Parathyroid adenoma (tissue), 2 donors: ENCODE results near the gene FBXW8.

Experiments
- H2AFZ ChIP-seq: fragments of 300-600 bp; sonication (generic); one replicate; pipeline ENCODE4 v1.7.0; 2017; ENCODE audit warnings: antibody characterized with exemption, mild to moderate bottlenecking
- H3K27ac ChIP-seq: fragments of 300-600 bp; sonication (generic); one replicate; pipeline ENCODE4 v1.7.0; 2017
- H3K27me3 ChIP-seq: fragments of 300-600 bp; sonication (generic); one replicate; pipeline ENCODE4 v1.7.0; 2017; ENCODE audit warnings: low read length; ENCODE audit not compliant: control insufficient read depth, insufficient read depth
- H3K36me3 ChIP-seq: fragments of 300-600 bp; sonication (generic); one replicate; pipeline ENCODE4 v1.7.0; 2017; ENCODE audit warnings: low read length; ENCODE audit not compliant: control insufficient read depth, insufficient read depth
- H3K4me1 ChIP-seq: fragments of 300-600 bp; sonication (generic); one replicate; pipeline ENCODE4 v1.7.0; 2017; ENCODE audit warnings: control low read depth
- H3K4me2 ChIP-seq: fragments of 300-600 bp; sonication (generic); one replicate; pipeline ENCODE4 v1.7.0; 2017; ENCODE audit warnings: low read length
- H3K4me3 ChIP-seq: fragments of 300-600 bp; sonication (generic); one replicate; pipeline ENCODE4 v1.7.0; 2017; ENCODE audit warnings: low read depth, low read length
- H3K79me2 ChIP-seq: fragments of 300-600 bp; sonication (generic); one replicate; pipeline ENCODE4 v1.7.0; 2017; ENCODE audit warnings: control low read depth
- H3K9ac ChIP-seq: fragments of 300-600 bp; sonication (generic); one replicate; pipeline ENCODE4 v1.7.0; 2017; ENCODE audit warnings: mild to moderate bottlenecking
- H3K9me3 ChIP-seq: fragments of 300-600 bp; sonication (generic); one replicate; pipeline ENCODE4 v1.7.0; 2017; ENCODE audit warnings: low read length; ENCODE audit not compliant: control insufficient read depth
- CTCF ChIP-seq: fragments of 300-600 bp; sonication (generic); IDR thresholded peaks from one replicate; pipeline ENCODE4 v1.7.0; 2017; ENCODE audit warnings: antibody characterized with exemption, mild to moderate bottlenecking
- donor health status: primary hyperparathyroidism.

The FBXW8 gene

GRCh38 chr12:117069101-117069797, 158.5 kb downstream of the FBXW8 start:
- Histone ChIP-seq H3K36me3 (no peaks in the 10 kb centered on the region), H3K4me3 (no peak overlapping the region), H3K9ac (no peak overlapping the region), H3K27ac (no peak overlapping the region), H3K4me1 (peaks cover 13% of the 10 kb centered on the region), H3K27me3 (no peaks in the 10 kb centered on the region), H3K79me2 (no peaks in the 10 kb centered on the region), H3K9me3 (no peaks in the 10 kb centered on the region), H3K4me2 (no peak overlapping the region), H2AFZ (no peak overlapping the region)
- no peak for TF ChIP-seq CTCF

GRCh38 chr12:117069926-117070900, 159.5 kb downstream of the FBXW8 start:
- no peaks in the 10 kb centered on the region for H3K79me2 ChIP-seq
- H3K27me3 ChIP-seq, result no peaks in the 10 kb centered on the region
- H3K36me3 ChIP-seq, result no peaks in the 10 kb centered on the region
- no peak overlapping the region for H3K9ac ChIP-seq
- no peak overlapping the region for H2AFZ ChIP-seq
- H3K27ac ChIP-seq, result no peak overlapping the region
- H3K9me3 ChIP-seq, result no peaks in the 10 kb centered on the region
- H3K4me3 ChIP-seq, result no peak overlapping the region
- TF ChIP-seq CTCF, result no peak
- peaks cover 13% of the 10 kb centered on the region for H3K4me1 ChIP-seq
- H3K4me2 ChIP-seq, result no peak overlapping the region

- no peaks in the 10 kb centered on the region for H3K36me3 ChIP-seq
- H3K27ac ChIP-seq, result no peak overlapping the region
- no peaks in the 10 kb centered on the region for H3K9me3 ChIP-seq
- H2AFZ ChIP-seq, result no peak overlapping the region
- H3K4me1 ChIP-seq, result peaks cover 13% of the 10 kb centered on the region
- H3K9ac ChIP-seq, result no peak overlapping the region
- H3K27me3 ChIP-seq, result no peaks in the 10 kb centered on the region
- no peak overlapping the region for H3K4me2 ChIP-seq
- H3K4me3 ChIP-seq, result no peak overlapping the region
- TF ChIP-seq CTCF, result no peak
- no peaks in the 10 kb centered on the region for H3K79me2 ChIP-seq
Measured at GRCh38 chr12:117071009-117071408, 160.3 kb downstream of the FBXW8 start.

GRCh38 chr12:117072106-117072505, 161.4 kb downstream of the FBXW8 start:
- H3K27ac ChIP-seq, result no peak overlapping the region
- H3K36me3 ChIP-seq, result no peaks in the 10 kb centered on the region
- no peak overlapping the region for H3K9ac ChIP-seq
- H3K27me3 ChIP-seq, result no peaks in the 10 kb centered on the region
- H3K79me2 ChIP-seq, result no peaks in the 10 kb centered on the region
- H3K4me2 ChIP-seq, result no peak overlapping the region
- H3K4me1 ChIP-seq, result peaks cover 13% of the 10 kb centered on the region
- H2AFZ ChIP-seq, result no peak overlapping the region
- no peak overlapping the region for H3K4me3 ChIP-seq
- no peak for TF ChIP-seq CTCF
- no peaks in the 10 kb centered on the region for H3K9me3 ChIP-seq
